K562 (cell line): ENCODE measurements around the gene LOC128125822.

Source experiments
- ATAC-seq: fragments of 200-7000 bp; cut with Tn5 transposase; 3 replicates; pipeline ENCODE4 v1.9.1; 2020; ENCODE audit warnings: moderate library complexity
- BruUV-seq: library from RNA; stranded (reverse); fragments of 400-500 nt; replicated peaks from 2 replicates; lab custom pipeline; 2021; lab: Mats Ljungman, UMichigan
- CTCF ChIA-PET: fragments of 300-600 bp; formaldehyde crosslinking; extraction: SDS; loops from one replicate; lab custom pipeline; 2021; ENCODE audit warnings: low intra/inter-chr PET ratio; lab: Yijun Ruan, JAX
- POLR2A ChIA-PET: fragments of 300-600, 350-650 bp; sonication (Branson Sonifier 250); formaldehyde crosslinking; extraction: SDS; loops from one replicate; lab custom pipeline; 2021; ENCODE audit warnings: antibody characterized with exemption, inconsistent platforms; lab: Yijun Ruan, JAX
- DNase-seq, 4 experiments: peaks; one replicate each; pipeline versions ENCODE4 v3.0.0 to v3.0.0-alpha.2; 2011 to 2018; ENCODE audit warnings: low spot score in 3 of 4, mixed read lengths in 3 of 4; ENCODE audit errors: extremely low read depth in 1 of 4
- FAIRE-seq: peaks from 2 replicates; lab custom pipeline; 2011; peaks lifted over from hg19 to GRCh38; lab: Jason Lieb, UNC
- H2AFZ ChIP-seq: 2 replicates; pipeline ENCODE4 v1.6.0; 2011; ENCODE audit warnings: low read depth, low read length, control low read depth, inconsistent platforms
- H3K27ac ChIP-seq: fragments of 200-600 bp; 3 replicates; pipeline ENCODE4 v1.8.0; 2011; ENCODE audit warnings: low read depth, mild to moderate bottlenecking, control low read depth, inconsistent platforms, low read length, moderate library complexity, mixed read lengths; ENCODE audit errors: extremely low read depth
- H3K27me3 ChIP-seq, 2 experiments: fragments of 300-600 bp in 1 of 2; 2 replicates in 1 of 2; 3 replicates in 1 of 2; pipeline versions ENCODE4 v1.6.0 to v1.8.0; 2011; ENCODE audit warnings: inconsistent platforms in 2 of 2, low read length in 2 of 2, mild to moderate bottlenecking in 1 of 2, mixed read lengths in 1 of 2, moderate library complexity in 1 of 2; ENCODE audit not compliant: control insufficient read depth in 2 of 2, insufficient read depth in 2 of 2
- H3K36me3 ChIP-seq: fragments of 300-600 bp; 3 replicates; pipeline ENCODE4 v1.8.0; 2011; ENCODE audit warnings: mild to moderate bottlenecking, low read length, inconsistent platforms; ENCODE audit not compliant: control insufficient read depth, insufficient read depth
- H3K4me1 ChIP-seq, 2 experiments: fragments of 200-600 bp in 1 of 2; replicated peaks in 1 of 2; 2 replicates in 1 of 2; 3 replicates in 1 of 2; pipeline versions ENCODE4 v1.5.1 to v1.8.0; 2011; ENCODE audit warnings: inconsistent platforms in 2 of 2, low read length in 2 of 2, mild to moderate bottlenecking in 1 of 2, mixed read lengths in 1 of 2, moderate library complexity in 1 of 2; ENCODE audit not compliant: control insufficient read depth in 2 of 2, insufficient read depth in 2 of 2
- H3K4me2 ChIP-seq: 2 replicates; pipeline ENCODE4 v1.6.1; 2011; ENCODE audit warnings: low read length, control low read depth, inconsistent platforms, mixed read lengths; ENCODE audit not compliant: insufficient read depth
- H3K4me3 ChIP-seq: fragments of 200-600 bp; sonication (generic), shearing (Covaris generic); 2 replicates; pipeline ENCODE4 v1.5.1; 2016; ENCODE audit warnings: control low read depth, inconsistent platforms
- H3K79me2 ChIP-seq: fragments of 200-600 bp; 3 replicates; pipeline ENCODE4 v1.8.0; 2011; ENCODE audit warnings: low read length, inconsistent platforms; ENCODE audit not compliant: control insufficient read depth, insufficient read depth
- H3K9ac ChIP-seq, 2 experiments: 2 replicates each; pipeline versions ENCODE4 v1.6.0 to v1.6.1; 2011; ENCODE audit warnings: low read depth in 2 of 2, low read length in 2 of 2, control low read depth in 1 of 2, inconsistent platforms in 1 of 2, mild to moderate bottlenecking in 1 of 2, mixed read lengths in 1 of 2; ENCODE audit not compliant: insufficient read depth in 1 of 2
- H3K9me1 ChIP-seq: one replicate; pipeline ENCODE4 v1.6.0; 2011; ENCODE audit warnings: inconsistent platforms, mild to moderate bottlenecking, low read length, moderate library complexity; ENCODE audit not compliant: control insufficient read depth, insufficient read depth
- H3K9me3 ChIP-seq: replicated peaks from 2 replicates; pipeline ENCODE4 v1.5.1; 2011; ENCODE audit warnings: low read depth, low read length, inconsistent platforms; ENCODE audit not compliant: control insufficient read depth, insufficient read depth
- H4K20me1 ChIP-seq: replicated peaks from 2 replicates; pipeline ENCODE4 v1.6.1; 2011; ENCODE audit warnings: low read length, inconsistent platforms, mixed read lengths; ENCODE audit not compliant: control insufficient read depth, insufficient read depth
- CAMTA2 ChIP-seq: fragments of 250-450 bp; sonication (Bioruptor Pico); conservative IDR thresholded peaks from 2 replicates; pipeline ENCODE4 v1.5.1; 2022
- CEBPB ChIP-seq: fragments of 450-650 bp; IDR thresholded peaks from 2 replicates; pipeline ENCODE4 v1.6.1; 2016; ENCODE audit warnings: missing genetic modification characterization, missing compliant biosample characterization
- KLF10 ChIP-seq: fragments of 250-450 bp; sonication (Bioruptor Pico); IDR thresholded peaks from 2 replicates; pipeline ENCODE4 v1.6.1; 2021; ENCODE audit warnings: matching md5 sums
- MCM3 ChIP-seq: fragments of 450-650 bp; IDR thresholded peaks from 2 replicates; pipeline ENCODE4 v1.6.1; 2016
- MECOM ChIP-seq: fragments of 250-450 bp; sonication (Bioruptor Pico); IDR thresholded peaks from 2 replicates; pipeline ENCODE4 v1.8.0; 2022; ENCODE audit warnings: inconsistent platforms
- PHF20 ChIP-seq: fragments of 450-650 bp; IDR thresholded peaks from 2 replicates; pipeline ENCODE4 v1.6.1; 2018; ENCODE audit not compliant: partially characterized antibody
- RBM34 ChIP-seq: fragments of 200-400 bp; formaldehyde crosslinking; IDR thresholded peaks from 2 replicates; pipeline ENCODE4 v1.6.1; 2018; ENCODE audit warnings: low read length, borderline replicate concordance; ENCODE audit not compliant: insufficient read depth
- RNF2 ChIP-seq: sonication (generic); IDR thresholded peaks from 2 replicates; pipeline ENCODE4 v1.6.1; 2016
- SMARCA4 ChIP-seq: fragments of 450-650 bp; IDR thresholded peaks from 2 replicates; pipeline ENCODE4 v1.6.1; 2016
- SNIP1 ChIP-seq: fragments of 450-650 bp; IDR thresholded peaks from 2 replicates; pipeline ENCODE4 v1.7.1; 2017; ENCODE audit warnings: low read depth, mild to moderate bottlenecking
- ZNF644 ChIP-seq: fragments of 200-800 bp; sonication (Bioruptor generic); IDR thresholded peaks from 2 replicates; pipeline ENCODE4 v1.6.1; 2016; ENCODE audit warnings: low read depth, missing genetic modification characterization, missing compliant biosample characterization
- WGBS: fragments of 100-300 bp; shearing (Covaris generic); methylation state at CpG from one replicate; pipeline ENCODE4 v1.1.6; 2016; ENCODE audit warnings: low coverage, mixed read lengths; ENCODE audit not compliant: insufficient coverage; ENCODE audit errors: missing lambda C conversion rate; 5-methylcytosine and 5-hydroxymethylcytosine counted together
- in situ Hi-C: fragments of 300-500 bp; cut with MboI; formaldehyde crosslinking; loops from 4 replicates; pipeline ENCODE4 v1.15.0; 2018; ENCODE audit warnings: inconsistent platforms, mixed read lengths
- intact Hi-C: fragments of 100-400 bp; cut with micrococcal nuclease; formaldehyde crosslinking; loops from 2 replicates; pipeline ENCODE4 v1.14.2; 2022
- TF ChIP-seq, protein P1 (sequence below): fragments of 150-350 bp; conservative IDR thresholded peaks from 2 replicates; pipeline ENCODE4 v1.6.1; 2014; ENCODE audit warnings: low read length
- TF ChIP-seq, protein P2 (sequence below), 2 experiments: fragments of 450-650 bp; conservative IDR thresholded peaks; 2 replicates each; pipeline ENCODE4 v1.6.1; 2017; ENCODE audit warnings: mild to moderate bottlenecking in 2 of 2, moderate library complexity in 2 of 2
- TF ChIP-seq, protein P3 (sequence below): sonication (generic); formaldehyde crosslinking; IDR thresholded peaks from 2 replicates; pipeline ENCODE4 v1.8.1; 2023; ENCODE audit warnings: mild to moderate bottlenecking, missing genetic modification reagents
- TF ChIP-seq, protein P4 (sequence below): fragments of 250-450 bp; sonication (Bioruptor Pico); IDR thresholded peaks from 2 replicates; pipeline ENCODE4 v1.8.0; 2021; ENCODE audit warnings: mild to moderate bottlenecking, moderate library complexity
- TF ChIP-seq, protein P5 (sequence below), 2 experiments: fragments of 450-650 bp in 1 of 2; sonication (generic) in 1 of 2; formaldehyde crosslinking in 1 of 2; IDR thresholded peaks in 1 of 2; conservative IDR thresholded peaks in 1 of 2; 2 replicates each; pipeline versions ENCODE4 v1.6.1 to v1.8.1; 2016 to 2023; ENCODE audit warnings: mild to moderate bottlenecking in 2 of 2, moderate library complexity in 2 of 2, inconsistent platforms in 1 of 2, missing genetic modification reagents in 1 of 2

The LOC128125822 gene

DNA sequence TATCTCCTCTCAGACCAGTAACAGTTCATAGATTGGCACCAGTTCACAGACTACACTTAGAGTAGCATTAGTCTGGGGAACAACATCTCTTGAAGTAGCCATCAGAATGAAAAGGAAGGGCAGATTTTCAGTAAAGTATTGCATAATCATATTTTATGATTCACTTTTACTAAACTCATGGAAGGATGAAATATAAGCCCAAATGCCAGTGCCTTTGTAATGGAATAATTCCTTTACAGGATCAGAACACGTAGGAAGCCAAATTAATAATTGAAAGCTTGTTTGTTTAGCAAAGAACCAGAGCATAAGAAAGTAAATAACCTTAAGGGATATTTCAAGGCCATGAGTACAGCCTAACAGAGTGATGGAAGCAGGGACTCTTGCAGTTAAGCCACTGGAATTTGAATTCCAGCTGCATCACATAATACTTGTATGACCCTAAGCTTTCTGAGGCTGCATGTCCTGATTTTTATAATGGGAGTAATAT lies 11.4 kb upstream of the LOC128125822 start:
- POLR2A ChIA-PET = interaction anchor here (1.1 kb wide), 1 partner anchor 13 kb away, joined by 3 read pairs; no protein-coding TSS in a partner anchor
- H3K9ac ChIP-seq = no peak overlapping the region
- no peak overlapping the region for H2AFZ ChIP-seq
- no peak overlapping the region for H3K4me2 ChIP-seq
- CTCF ChIA-PET = no interaction called here
- H3K27ac ChIP-seq = no peak overlapping the region
- H3K4me3 ChIP-seq = no peak overlapping the region
- no peak for FAIRE-seq
- H3K79me2 ChIP-seq = no peaks in the 10 kb centered on the region
- H3K36me3 ChIP-seq = no peaks in the 10 kb centered on the region
- BruUV-seq = no TSS peak
- no peaks in the 10 kb centered on the region for H3K9me3 ChIP-seq
- intact Hi-C loops (no loop called here), in situ Hi-C loops (no loop called here)
- H3K4me1 ChIP-seq = no peaks in the 10 kb centered on the region
- no peak for DNase-seq
- H3K27me3 ChIP-seq = peaks cover 0 to 2% of the 10 kb centered on the region in 2 experiments; a peak in 2 of 5 replicates
- no peaks in the 10 kb centered on the region for H4K20me1 ChIP-seq
- no peaks in the 10 kb centered on the region for H3K9me1 ChIP-seq
- ATAC-seq = no peak
- 6% methylated on average over 1 of the region's 1 CpG for WGBS
- no peak for TF ChIP-seq MCM3
- TF ChIP-seq KLF10 (CRISPR knock-in tag) = no peak
- TF ChIP-seq, protein P1, sequence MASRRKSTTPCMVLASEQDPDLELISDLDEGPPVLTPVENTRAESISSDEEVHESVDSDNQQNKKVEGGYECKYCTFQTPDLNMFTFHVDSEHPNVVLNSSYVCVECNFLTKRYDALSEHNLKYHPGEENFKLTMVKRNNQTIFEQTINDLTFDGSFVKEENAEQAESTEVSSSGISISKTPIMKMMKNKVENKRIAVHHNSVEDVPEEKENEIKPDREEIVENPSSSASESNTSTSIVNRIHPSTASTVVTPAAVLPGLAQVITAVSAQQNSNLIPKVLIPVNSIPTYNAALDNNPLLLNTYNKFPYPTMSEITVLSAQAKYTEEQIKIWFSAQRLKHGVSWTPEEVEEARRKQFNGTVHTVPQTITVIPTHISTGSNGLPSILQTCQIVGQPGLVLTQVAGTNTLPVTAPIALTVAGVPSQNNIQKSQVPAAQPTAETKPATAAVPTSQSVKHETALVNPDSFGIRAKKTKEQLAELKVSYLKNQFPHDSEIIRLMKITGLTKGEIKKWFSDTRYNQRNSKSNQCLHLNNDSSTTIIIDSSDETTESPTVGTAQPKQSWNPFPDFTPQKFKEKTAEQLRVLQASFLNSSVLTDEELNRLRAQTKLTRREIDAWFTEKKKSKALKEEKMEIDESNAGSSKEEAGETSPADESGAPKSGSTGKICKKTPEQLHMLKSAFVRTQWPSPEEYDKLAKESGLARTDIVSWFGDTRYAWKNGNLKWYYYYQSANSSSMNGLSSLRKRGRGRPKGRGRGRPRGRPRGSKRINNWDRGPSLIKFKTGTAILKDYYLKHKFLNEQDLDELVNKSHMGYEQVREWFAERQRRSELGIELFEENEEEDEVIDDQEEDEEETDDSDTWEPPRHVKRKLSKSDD = no peak
- TF ChIP-seq, protein P2, sequence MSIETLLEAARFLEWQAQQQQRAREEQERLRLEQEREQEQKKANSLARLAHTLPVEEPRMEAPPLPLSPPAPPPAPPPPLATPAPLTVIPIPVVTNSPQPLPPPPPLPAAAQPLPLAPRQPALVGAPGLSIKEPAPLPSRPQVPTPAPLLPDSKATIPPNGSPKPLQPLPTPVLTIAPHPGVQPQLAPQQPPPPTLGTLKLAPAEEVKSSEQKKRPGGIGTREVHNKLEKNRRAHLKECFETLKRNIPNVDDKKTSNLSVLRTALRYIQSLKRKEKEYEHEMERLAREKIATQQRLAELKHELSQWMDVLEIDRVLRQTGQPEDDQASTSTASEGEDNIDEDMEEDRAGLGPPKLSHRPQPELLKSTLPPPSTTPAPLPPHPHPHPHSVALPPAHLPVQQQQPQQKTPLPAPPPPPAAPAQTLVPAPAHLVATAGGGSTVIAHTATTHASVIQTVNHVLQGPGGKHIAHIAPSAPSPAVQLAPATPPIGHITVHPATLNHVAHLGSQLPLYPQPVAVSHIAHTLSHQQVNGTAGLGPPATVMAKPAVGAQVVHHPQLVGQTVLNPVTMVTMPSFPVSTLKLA (conservative IDR thresholded peaks at IDR 0.05) = no peak
- TF ChIP-seq CAMTA2 (CRISPR knock-in tag) = no peak
- TF ChIP-seq, protein P3, sequence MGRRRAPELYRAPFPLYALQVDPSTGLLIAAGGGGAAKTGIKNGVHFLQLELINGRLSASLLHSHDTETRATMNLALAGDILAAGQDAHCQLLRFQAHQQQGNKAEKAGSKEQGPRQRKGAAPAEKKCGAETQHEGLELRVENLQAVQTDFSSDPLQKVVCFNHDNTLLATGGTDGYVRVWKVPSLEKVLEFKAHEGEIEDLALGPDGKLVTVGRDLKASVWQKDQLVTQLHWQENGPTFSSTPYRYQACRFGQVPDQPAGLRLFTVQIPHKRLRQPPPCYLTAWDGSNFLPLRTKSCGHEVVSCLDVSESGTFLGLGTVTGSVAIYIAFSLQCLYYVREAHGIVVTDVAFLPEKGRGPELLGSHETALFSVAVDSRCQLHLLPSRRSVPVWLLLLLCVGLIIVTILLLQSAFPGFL (CRISPR knock-in tag) = no peak
- TF ChIP-seq RBM34 = no peak
- no peak for TF ChIP-seq PHF20
- TF ChIP-seq, protein P4, sequence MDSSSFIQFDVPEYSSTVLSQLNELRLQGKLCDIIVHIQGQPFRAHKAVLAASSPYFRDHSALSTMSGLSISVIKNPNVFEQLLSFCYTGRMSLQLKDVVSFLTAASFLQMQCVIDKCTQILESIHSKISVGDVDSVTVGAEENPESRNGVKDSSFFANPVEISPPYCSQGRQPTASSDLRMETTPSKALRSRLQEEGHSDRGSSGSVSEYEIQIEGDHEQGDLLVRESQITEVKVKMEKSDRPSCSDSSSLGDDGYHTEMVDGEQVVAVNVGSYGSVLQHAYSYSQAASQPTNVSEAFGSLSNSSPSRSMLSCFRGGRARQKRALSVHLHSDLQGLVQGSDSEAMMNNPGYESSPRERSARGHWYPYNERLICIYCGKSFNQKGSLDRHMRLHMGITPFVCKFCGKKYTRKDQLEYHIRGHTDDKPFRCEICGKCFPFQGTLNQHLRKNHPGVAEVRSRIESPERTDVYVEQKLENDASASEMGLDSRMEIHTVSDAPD = no peak
- TF ChIP-seq SNIP1 = no peak
- TF ChIP-seq, protein P5, sequence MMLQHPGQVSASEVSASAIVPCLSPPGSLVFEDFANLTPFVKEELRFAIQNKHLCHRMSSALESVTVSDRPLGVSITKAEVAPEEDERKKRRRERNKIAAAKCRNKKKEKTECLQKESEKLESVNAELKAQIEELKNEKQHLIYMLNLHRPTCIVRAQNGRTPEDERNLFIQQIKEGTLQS (IDR thresholded peaks at IDR 0.05) = peak; percentile 34
- TF ChIP-seq, protein P5 (CRISPR knock-in tag; conservative IDR thresholded peaks at IDR 0.05) = no peak
- no peak for TF ChIP-seq ZNF644 (tag)
- no peak for TF ChIP-seq MECOM (CRISPR knock-in tag)
- TF ChIP-seq CEBPB = peak; percentile 83
- no peak for TF ChIP-seq SMARCA4
- no peak for TF ChIP-seq RNF2
